HG02678 (cell line): ENCODE data around the gene ADAM29.
"Not testable (repeated sequence)": the region's sequence is repeated elsewhere in the genome, so short reads cannot be mapped to it uniquely, and the experiment has no call there.

Source experiments
- ATAC-seq: cut with Tn5 transposase; IDR thresholded peaks from one replicate; pipeline ENCODE4 v1.9.1; 2021; ENCODE audit warnings: mild to moderate bottlenecking, moderate library complexity; ENCODE audit not compliant: unreplicated experiment

The ADAM29 gene

GRCh38 chr4:174918058-174918457 lies at the start of gene ADAM29:
TSS of gene ADAM29 (plus strand) at chr4:174918358. CDS start at chr4:174975526, 57,168 bp downstream.
- no peak for ATAC-seq

GRCh38 chr4:174869339-174869738 lies 48.8 kb upstream of the ADAM29 start:
- ATAC-seq: no peak

DNA sequence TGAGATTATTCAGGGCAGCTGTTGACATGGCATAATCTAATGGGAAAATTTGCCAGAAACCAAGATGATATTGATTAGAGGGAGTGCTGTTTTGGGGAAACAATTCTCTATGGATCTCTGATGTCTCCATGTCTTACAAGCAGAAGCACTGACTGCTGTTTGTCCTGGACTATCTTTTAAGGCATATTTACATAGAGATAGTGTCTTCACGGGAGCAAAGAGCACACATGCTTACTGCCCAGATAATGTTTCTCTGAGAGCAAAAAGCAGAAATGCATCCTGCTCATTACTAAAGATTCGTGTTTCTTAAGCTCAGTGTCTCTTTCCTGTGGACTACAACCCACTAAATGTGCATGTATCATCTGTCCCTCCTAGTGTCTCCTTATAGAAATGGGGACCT lies 47.8 kb upstream of the ADAM29 start:
- no peak for ATAC-seq

DNA sequence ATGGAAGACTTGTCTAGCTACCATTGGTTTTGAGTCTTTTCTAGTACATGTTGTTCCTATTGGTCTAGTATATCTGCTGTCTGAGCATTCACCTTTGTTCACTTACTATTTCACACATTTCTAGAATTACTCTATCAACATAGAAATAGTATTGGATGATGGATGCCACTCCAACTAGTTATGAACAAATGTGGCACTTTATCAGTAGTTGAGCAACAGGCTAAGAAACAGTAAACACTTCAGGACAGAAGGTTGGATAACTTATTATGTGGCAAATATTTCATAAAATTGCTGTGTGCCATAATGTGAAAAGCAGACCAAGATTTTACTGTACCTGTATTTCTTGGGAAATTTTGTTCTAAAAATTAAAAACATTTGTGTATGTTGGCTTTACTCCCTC lies 46.8 kb upstream of the ADAM29 start:
- no peak for ATAC-seq

- not testable (repeated sequence) for ATAC-seq
Observed at GRCh38 chr4:174873146-174873545, 45.0 kb upstream of the ADAM29 start.

DNA sequence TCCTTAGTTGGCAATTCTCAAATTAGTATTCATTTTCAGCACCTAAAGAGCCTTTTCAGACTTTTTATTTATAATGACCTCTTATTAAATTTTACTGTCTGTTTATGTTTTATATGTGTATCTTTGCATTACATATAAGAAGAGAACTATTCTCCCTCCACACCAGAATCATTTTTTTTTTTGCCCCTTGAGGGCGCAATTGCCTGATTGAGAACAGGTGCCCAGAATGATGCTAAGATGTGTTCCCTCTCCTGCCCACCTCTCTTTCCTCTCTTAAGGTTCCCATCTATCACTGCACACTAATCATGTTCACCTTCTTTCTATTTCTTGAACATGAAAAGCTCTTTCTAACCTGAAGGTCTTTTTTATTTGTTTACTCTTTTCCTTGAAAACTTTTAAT lies 44.2 kb upstream of the ADAM29 start:
- no peak for ATAC-seq

DNA sequence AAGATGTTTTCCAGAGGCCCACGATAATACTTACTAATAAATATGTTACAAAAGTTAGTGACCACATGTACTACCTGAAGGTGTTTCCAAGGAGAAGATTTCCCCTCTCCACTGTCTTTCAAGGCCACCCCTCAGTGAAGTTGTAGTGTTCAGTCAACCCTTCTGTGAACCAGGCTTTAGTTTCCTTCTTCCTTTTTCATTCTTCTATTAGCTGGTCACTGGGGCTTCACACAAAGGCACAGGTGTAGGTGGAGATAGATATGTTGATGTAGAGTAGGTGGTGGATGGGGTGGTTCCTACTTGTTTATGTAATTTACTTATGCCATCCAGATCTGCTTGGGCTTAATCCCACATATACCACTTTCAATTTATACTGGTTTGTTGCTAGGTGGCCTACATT lies 43.3 kb upstream of the ADAM29 start:
- ATAC-seq: no peak

- ATAC-seq: no peak
Observed at GRCh38 chr4:174880001-174880400, 38.2 kb upstream of the ADAM29 start.

GRCh38 chr4:174882317-174882992 lies 35.7 kb upstream of the ADAM29 start:
- no peak for ATAC-seq

DNA sequence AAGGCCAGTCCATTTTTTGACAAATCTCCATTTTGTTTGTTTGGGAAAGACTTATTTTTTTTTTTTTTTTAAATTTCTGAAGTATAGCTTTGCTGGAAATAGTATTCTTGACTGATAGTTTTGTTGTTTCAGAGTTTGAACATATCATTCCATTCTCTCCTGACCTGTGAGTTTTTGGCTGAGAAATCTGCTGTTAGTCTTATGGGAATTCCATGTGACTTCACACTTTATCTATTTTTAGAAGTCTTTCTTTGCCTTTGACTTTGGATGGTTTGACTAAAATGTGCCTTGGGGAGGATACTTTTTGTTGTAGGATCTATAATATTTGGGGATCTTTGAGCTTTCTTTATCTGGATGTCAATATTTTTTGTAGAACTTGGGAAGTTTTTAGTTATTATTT lies 10.7 kb upstream of the ADAM29 start:
- ATAC-seq: no peak

GRCh38 chr4:174910271-174910670 lies 7.9 kb upstream of the ADAM29 start:
- no peak for ATAC-seq

GRCh38 chr4:174912919-174913543 lies 5.1 kb upstream of the ADAM29 start:
- no peak for ATAC-seq

- ATAC-seq: no peak
Observed at GRCh38 chr4:174919886-174920423, 1.8 kb downstream of the ADAM29 start.

- no peak for ATAC-seq
Observed at GRCh38 chr4:174926958-174927357, 8.8 kb downstream of the ADAM29 start.

DNA sequence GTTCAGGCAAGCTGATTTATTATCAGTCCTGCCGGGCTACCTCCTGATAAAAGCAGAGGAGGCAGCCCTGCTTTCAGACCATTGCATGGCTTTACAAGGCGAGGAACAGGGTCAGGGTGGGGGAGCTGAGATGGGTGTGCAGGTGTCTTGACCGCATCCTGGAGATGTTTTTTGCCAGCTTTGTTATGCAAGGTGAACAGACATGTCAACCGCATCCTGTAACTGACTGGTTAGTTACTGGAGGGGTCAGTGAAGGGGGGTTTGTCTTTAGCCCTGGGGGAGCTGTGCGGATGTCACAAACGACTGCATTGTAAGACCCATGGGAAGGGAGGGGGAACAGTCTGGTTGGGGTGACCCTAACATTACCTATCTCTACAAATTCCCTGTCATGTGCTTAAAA lies 10.0 kb downstream of the ADAM29 start:
- no peak for ATAC-seq

GRCh38 chr4:174928575-174929253 lies 10.6 kb downstream of the ADAM29 start:
- no peak for ATAC-seq

DNA sequence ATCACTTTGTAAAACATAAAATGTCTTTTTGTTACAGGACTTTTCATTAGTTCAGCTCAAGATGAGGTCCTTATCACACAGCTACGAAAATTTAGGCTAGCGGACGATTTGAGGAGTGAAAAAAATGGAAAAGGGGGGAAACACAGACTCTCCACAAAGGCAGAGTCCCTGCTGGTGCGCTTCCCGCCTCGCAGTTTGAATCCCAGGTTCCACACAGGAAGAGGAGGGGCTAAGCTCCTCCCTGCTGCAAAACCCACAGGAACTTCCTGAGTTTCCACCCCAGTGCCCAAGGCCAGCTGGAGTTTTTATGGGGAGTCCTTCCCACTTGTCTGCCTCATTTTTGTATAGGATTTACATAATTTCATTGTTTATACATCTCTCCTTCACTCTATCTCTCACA lies 11.2 kb downstream of the ADAM29 start:
- no peak for ATAC-seq

DNA sequence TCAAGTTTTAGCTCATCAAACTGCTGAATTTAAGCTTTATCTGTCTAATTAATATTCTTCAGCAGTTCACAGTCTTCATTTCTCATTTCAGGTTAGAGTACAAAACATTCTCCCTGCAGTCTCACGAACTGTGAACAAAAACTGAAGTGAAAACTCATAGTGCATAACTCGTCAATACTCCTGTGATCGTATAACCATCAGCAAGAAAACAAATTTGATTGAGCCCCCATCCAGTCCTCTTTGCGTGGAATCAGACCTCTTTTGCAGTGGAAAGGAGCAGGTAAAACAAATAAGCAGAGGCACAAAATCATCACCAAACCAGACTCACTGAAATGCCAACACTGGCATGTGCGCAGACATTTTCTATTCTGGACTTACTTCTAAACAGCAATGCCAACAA lies 12.7 kb downstream of the ADAM29 start:
- ATAC-seq: no peak

- ATAC-seq: no peak
Observed at GRCh38 chr4:174933083-174933482, 14.9 kb downstream of the ADAM29 start.

- ATAC-seq: no peak
Observed at GRCh38 chr4:174934360-174934759, 16.2 kb downstream of the ADAM29 start.

- no peak for ATAC-seq
Observed at GRCh38 chr4:174935607-174936006, 17.4 kb downstream of the ADAM29 start.

DNA sequence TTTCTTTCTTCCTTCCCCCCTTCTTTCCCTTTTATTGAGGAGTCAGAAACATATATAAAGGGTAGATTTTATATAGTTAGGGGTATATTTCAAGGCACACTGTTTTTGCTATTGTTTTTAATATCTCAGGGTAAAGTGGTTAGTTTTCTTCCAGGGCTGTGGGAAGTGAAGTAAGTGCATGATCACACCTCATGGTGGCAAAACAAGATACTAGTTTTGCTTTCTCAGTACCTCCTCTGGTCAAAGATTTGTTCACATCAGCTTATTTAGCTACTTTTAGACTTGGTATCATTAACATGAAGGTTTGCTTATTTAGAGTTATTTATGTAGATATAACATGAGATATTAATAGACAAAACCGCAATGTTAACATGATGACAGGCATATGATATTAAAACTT lies 21.8 kb downstream of the ADAM29 start:
- no peak for ATAC-seq
